HG03457 (cell line): ENCODE data around the gene COX10.
"Not testable (repeated sequence)": the region's sequence is repeated elsewhere in the genome, so short reads cannot be mapped to it uniquely, and the experiment has no call there.

ENCODE experiments used
- ATAC-seq: cut with Tn5 transposase; IDR thresholded peaks from one replicate; pipeline ENCODE4 v1.9.1; 2021; ENCODE audit warnings: moderate number of reproducible peaks; ENCODE audit not compliant: unreplicated experiment

Gene COX10

GRCh38 chr17:14202388-14203166, 133.3 kb downstream of the COX10 start:
- ATAC-seq = no peak

GRCh38 chr17:14203388-14203787, 134.1 kb downstream of the COX10 start:
- no peak for ATAC-seq

GRCh38 chr17:14204084-14204483, 134.8 kb downstream of the COX10 start:
- no peak for ATAC-seq

GRCh38 chr17:14204546-14204945, 135.2 kb downstream of the COX10 start:
- no peak for ATAC-seq

- ATAC-seq = no peak
Measured at GRCh38 chr17:14205380-14205779, 136.1 kb downstream of the COX10 start.

- no peak for ATAC-seq
Measured at GRCh38 chr17:14205992-14206461, 136.7 kb downstream of the COX10 start.

- no peak for ATAC-seq
Measured at GRCh38 chr17:14206891-14207290, 137.6 kb downstream of the COX10 start.

- ATAC-seq = no peak
Measured at GRCh38 chr17:14207791-14208190, 138.5 kb downstream of the COX10 start.

GRCh38 chr17:14209215-14209614, 139.9 kb downstream of the COX10 start:
- ATAC-seq = no peak

GRCh38 chr17:14211246-14211645, 141.9 kb downstream of the COX10 start:
- ATAC-seq = no peak

- ATAC-seq = no peak
Measured at GRCh38 chr17:14211801-14212200, 142.5 kb downstream of the COX10 start.

- no peak for ATAC-seq
Measured at GRCh38 chr17:14212401-14212800, 143.1 kb downstream of the COX10 start.

GRCh38 chr17:14214271-14214670, 145.0 kb downstream of the COX10 start:
- no peak for ATAC-seq

- ATAC-seq = no peak
Measured at GRCh38 chr17:14222611-14223010, 153.3 kb downstream of the COX10 start.

- no peak for ATAC-seq
Measured at GRCh38 chr17:14225254-14225980, 156.1 kb downstream of the COX10 start.

- no peak for ATAC-seq
Measured at GRCh38 chr17:14227052-14227451, 157.7 kb downstream of the COX10 start.

- no peak for ATAC-seq
Measured at GRCh38 chr17:14228903-14229302, 159.6 kb downstream of the COX10 start.

GRCh38 chr17:14231187-14231586, 161.9 kb downstream of the COX10 start:
- ATAC-seq = not testable (repeated sequence)

GRCh38 chr17:14235047-14235446, 165.7 kb downstream of the COX10 start:
- ATAC-seq = not testable (repeated sequence)

- ATAC-seq = not testable (repeated sequence)
Measured at GRCh38 chr17:14236032-14236431, 166.7 kb downstream of the COX10 start.

- ATAC-seq = not testable (repeated sequence)
Measured at GRCh38 chr17:14236762-14237161, 167.5 kb downstream of the COX10 start, which contains the start of gene CDRT15. Gene CDRT15, minus strand, starts transcription at chr17:14236862. Its CDS starts 29 bp downstream, at chr17:14236833.

- ATAC-seq = not testable (repeated sequence)
Measured at GRCh38 chr17:14239271-14239670, 170.0 kb downstream of the COX10 start.
